GM04503 (cell line): ENCODE results near the gene PDRG1.
"Not testable (repeated sequence)": the region's sequence is repeated elsewhere in the genome, so short reads cannot be mapped to it uniquely, and the experiment has no call there.

Experiments
- DNase-seq: peaks from one replicate; pipeline ENCODE4 v3.0.0-alpha.2; 2012; ENCODE audit warnings: low read depth

The PDRG1 gene

GRCh38 chr20:31966991-31967655 lies 15.3 kb upstream of the PDRG1 start:
- DNase-seq: no peak

- no peak for DNase-seq
These were observed 12.0 kb upstream of the PDRG1 start for GRCh38 chr20:31963889-31964288.

DNA sequence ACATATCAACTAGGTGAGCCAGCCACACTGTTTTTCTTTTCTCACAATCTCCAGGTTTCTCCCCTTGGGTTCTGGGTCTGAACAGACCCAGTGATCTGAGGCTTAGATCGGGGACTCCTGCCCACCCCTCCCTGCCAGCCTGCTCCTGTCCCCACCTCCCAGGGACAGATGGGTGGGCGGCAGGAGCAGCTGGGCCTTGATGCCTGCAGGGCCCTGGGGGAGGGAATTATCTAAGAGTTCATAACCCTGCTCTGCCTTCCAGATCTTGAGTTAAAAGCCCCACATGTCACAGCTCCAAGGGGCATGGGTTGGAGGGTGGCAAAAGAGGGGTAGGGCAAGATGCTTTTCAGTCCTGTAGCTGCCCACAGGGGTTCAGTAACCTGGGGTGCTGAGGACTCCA lies 10.9 kb upstream of the PDRG1 start:
- no peak for DNase-seq

DNA sequence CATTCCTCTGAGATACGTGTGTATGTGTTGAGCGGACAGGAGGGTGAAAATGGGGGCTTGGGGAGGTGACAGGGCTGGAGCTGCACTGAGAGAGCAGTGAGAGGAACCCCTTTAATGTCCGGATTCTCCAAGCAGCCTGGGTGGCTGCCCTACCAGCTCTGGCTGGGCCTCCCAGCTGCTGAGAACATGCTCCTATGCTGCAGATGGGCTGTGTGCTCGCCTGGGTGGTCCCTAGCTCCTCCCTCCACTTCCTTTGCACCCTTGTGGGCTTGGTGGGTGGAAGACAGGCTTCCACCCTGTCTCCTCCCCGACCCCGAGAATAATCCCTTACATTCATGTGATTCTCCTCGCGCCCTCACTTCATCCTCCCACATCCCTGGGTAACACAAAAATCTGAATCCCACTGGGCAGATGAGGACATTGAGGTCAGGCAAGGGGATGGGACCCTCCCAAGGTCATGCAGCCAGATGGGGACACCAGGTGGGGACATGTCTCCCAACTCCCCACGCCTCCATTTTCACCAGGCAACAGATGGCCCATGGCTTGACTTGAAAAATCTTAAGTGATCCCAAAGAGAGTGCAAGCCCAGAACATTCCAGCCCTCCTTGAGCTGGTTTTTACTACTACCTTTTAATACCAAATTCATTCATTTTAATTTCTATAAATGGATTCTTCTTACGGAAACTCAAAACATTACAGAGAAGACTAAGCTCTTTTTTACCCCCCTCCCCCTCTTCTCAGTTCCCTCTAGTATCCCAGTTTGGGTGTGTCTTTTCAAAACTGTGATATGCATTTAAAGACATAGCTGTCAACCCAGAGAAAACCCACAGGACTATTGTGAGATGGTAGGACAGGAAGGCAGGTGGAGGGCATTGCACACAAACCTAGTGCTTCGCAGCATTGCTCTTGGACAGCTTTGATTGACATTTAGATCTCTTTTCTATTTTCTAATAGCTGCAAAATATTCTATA lies 5.0 kb upstream of the PDRG1 start:
- no peak for DNase-seq

DNA sequence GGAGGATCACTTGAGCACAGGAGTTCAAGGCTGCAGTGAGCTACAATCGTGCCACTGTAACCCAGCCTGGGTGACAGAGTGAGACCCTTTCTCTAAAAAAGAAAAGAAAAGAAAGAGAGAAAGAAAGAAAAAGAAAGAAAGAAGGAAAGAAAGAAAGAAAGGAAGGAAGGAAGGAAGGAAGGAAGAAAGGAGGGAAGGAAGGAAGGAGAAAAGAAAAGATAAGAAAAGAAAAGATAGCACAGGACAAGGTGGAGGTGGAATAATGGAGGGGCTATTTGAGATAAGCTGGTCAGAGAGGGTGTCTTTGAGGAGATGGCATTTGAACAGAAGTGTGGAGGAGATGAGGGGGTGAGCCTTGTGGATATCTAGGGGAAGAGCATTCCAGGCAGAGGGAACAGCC lies 2.7 kb upstream of the PDRG1 start:
- no peak for DNase-seq

GRCh38 chr20:31953556-31954148 lies 1.8 kb upstream of the PDRG1 start:
- no peak for DNase-seq

- no peak for DNase-seq
These were observed 680 bp downstream of the PDRG1 start for GRCh38 chr20:31951203-31951529.

- no peak for DNase-seq
These were observed 1.8 kb downstream of the PDRG1 start for GRCh38 chr20:31949877-31950646.

- no peak for DNase-seq
These were observed 3.8 kb downstream of the PDRG1 start for GRCh38 chr20:31948008-31948407.

DNA sequence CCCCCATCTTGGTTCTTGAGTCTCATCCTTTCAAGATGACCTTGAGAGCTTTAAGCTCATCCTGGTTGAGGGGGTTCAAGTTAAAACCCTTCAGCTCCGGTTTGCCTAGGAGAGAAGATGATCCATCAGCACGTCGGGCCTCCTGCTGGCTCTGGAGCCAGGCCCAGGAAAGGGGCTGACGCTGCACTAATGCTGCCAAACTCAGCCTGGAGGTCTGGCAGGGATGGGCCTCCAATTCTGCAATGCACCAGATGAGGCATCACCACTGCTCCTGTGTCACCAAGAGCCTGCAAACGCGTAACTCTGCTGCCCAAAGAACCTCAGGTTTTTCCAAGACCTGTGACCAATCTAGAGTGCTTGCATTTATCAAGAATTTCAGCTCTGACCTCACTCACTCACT lies 6.1 kb downstream of the PDRG1 start:
- no peak for DNase-seq

- DNase-seq: no peak
These were observed 6.5 kb downstream of the PDRG1 start for GRCh38 chr20:31945319-31945718.

DNA sequence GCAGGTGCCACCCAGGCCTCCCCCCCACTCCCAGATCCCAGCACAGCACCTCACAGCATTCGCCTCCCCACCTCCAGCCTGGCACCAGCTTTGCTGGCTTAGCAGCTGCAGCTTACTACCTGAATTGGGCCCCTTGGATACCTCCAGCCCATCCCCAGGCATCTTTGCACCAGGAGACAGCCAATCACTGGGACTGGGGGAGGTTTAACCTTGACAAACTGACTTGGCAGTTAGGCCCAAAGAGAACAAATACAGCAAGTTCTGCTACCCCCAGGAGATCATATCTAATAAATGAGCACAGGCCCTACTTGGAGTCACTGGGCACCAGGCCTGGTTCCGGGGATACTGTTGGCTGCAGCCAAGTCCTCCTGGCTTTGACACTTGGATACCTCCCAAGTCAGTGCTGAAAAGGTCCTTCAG lies 8.8 kb downstream of the PDRG1 start:
- no peak for DNase-seq

DNA sequence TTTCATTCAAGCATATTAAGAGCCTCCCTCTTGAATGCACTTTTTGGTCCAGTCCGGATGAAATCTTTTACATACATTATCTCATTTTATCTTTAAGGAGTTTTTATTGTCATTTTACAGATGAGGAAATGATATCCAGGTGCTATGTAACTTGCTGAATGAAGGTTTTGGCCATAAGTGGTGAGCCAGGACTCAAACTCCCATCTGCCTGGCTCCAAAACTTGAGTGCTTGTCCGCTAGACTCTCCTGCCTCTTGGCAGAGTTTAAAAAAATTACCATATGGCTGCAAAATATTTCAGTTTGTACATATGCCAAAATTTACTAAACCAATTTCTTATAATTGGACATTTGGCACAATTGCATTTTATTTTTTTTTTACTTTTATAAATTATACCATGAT lies 12.2 kb downstream of the PDRG1 start:
- DNase-seq: no peak

- DNase-seq: no peak
These were observed 14.0 kb downstream of the PDRG1 start for GRCh38 chr20:31937820-31938219.

DNA sequence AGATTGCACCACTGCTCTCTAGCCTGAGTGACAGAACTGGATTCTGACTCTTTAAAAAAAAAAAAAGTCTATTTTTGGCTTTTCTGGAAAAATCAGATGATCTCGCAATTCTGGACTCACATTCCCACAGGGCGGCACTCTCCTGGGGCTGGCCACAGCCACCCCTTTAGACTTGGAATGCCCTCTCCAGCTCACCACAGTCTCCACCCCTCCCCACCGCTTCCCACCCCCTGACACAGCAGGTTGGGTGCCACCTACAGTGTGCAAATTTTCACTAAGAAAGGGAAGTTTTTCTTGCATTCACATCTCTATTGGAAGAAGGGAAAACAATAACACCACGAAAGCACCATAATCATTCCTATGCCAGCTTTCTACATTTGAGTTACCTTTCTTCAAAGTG lies 15.4 kb downstream of the PDRG1 start:
- no peak for DNase-seq

- no peak for DNase-seq
These were observed 16.7 kb downstream of the PDRG1 start for GRCh38 chr20:31934968-31935764.

DNA sequence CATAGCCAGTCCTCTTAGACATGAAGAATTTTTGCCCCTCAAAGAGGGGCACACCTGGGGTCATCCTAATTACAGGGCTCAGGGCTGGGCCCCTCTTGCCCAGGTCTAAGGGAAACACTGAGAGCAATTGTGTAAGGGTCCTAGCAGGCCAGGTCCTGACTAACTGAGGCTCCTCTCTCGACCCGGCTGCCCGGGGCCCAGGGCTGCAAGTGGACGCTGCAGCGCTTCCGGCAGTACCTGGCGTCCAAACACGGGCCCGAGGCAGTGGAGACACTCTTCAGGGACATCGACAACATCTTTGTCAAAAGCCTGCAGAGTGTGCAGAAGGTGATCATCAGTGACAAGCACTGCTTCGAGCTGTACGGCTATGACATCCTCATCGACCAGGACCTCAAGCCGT lies 17.4 kb downstream of the PDRG1 start:
- no peak for DNase-seq

GRCh38 chr20:31933698-31934097 lies 18.1 kb downstream of the PDRG1 start:
- no peak for DNase-seq

DNA sequence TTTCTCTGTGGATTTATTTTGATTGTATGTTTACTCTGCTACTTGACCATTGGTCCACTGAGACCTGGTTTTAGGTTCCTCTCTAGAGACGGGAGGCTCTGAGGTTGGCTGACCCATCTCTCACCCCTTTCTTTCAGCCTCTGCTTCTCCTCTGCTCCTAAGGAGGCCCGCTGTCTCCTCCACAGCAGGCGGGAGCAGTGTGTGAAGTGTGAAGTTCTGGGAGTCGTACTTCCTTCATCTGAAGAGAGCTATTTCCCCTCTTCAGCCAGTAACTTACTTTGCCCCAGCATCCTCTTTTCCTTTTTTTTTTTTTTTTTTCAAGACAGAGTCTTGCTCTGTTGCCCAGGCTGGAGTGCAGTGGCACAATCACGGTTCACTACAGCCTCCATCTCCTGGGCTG lies 21.1 kb downstream of the PDRG1 start:
- DNase-seq: no peak

- DNase-seq: not testable (repeated sequence)
These were observed 22.2 kb downstream of the PDRG1 start for GRCh38 chr20:31929631-31930030.

DNA sequence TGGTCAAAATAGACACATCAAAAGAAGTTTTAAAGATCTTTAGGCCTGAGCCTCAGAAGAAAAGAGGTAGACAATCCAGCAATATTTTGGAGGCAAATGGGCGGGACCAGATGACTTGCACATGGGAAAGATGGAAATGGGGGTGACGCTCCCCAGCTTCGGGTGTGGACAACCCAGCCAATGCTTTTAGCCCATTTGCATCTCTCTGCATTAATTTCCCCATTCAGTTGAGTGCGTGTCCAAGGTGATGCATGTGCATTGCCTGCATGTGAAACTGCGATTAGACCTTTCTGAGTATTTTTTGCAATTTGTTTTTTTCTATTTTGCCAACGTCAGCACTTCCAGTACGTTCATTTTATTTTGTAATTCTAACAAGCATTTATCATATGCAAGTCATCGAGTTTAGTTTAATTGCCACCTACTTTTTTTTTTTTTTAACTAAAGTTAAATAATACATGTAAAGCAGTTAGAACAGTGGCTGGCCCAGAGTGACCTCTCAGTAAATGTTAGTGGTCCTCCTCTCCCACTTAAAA lies 24.2 kb downstream of the PDRG1 start:
- DNase-seq: no peak
